GM18526 (cell line): ENCODE results near the gene ACAP1.

Experiments
- POLR2A ChIP-seq: IDR thresholded peaks from 3 replicates; pipeline ENCODE4 v1.6.1; 2011; ENCODE audit not compliant: insufficient read length; ENCODE audit errors: extremely low read depth

The ACAP1 gene

GRCh38 chr17:7317161-7317803 is 19.0 kb upstream of the ACAP1 start:
- no peak for TF ChIP-seq POLR2A

GRCh38 chr17:7318121-7318860 is 18.0 kb upstream of the ACAP1 start:
- no peak for TF ChIP-seq POLR2A

GRCh38 chr17:7321466-7321865 is 14.9 kb upstream of the ACAP1 start:
- TF ChIP-seq POLR2A, result no peak

GRCh38 chr17:7322520-7323194 is 13.7 kb upstream of the ACAP1 start:
- no peak for TF ChIP-seq POLR2A

GRCh38 chr17:7323731-7324437 is 12.4 kb upstream of the ACAP1 start:
- no peak for TF ChIP-seq POLR2A

GRCh38 chr17:7324438-7324779 is 11.9 kb upstream of the ACAP1 start:
- no peak for TF ChIP-seq POLR2A

- TF ChIP-seq POLR2A, result no peak
These were observed 11.2 kb upstream of the ACAP1 start for GRCh38 chr17:7325031-7325528.

- no peak for TF ChIP-seq POLR2A
These were observed 10.1 kb upstream of the ACAP1 start for GRCh38 chr17:7326186-7326585.

GRCh38 chr17:7327056-7327455 is 9.3 kb upstream of the ACAP1 start:
- TF ChIP-seq POLR2A, result no peak

- no peak for TF ChIP-seq POLR2A
These were observed 8.8 kb upstream of the ACAP1 start for GRCh38 chr17:7327501-7327900.

GRCh38 chr17:7328009-7328408 is 8.3 kb upstream of the ACAP1 start:
- no peak for TF ChIP-seq POLR2A

- TF ChIP-seq POLR2A, result no peak
These were observed 7.4 kb upstream of the ACAP1 start, which contains the start of gene NEURL4 for GRCh38 chr17:7328840-7329373. Gene NEURL4, minus strand, starts transcription at chr17:7329335. Its CDS starts 23 bp downstream, at chr17:7329312.

GRCh38 chr17:7329374-7329996 is 6.8 kb upstream of the ACAP1 start:
- peak; percentile 60 for TF ChIP-seq POLR2A

GRCh38 chr17:7329997-7330637 is 6.2 kb upstream of the ACAP1 start:
- peak; percentile 24 for TF ChIP-seq POLR2A
